A673 (cell line): ENCODE measurements around the gene ETV4. TPM values are rescaled to one million over a fixed set of nuclear protein-coding genes. Genes with fewer than 3 reads are reported as not detected.

Experiments
- BruUV-seq: library from RNA; stranded (reverse); fragments of 400-500 nt; replicated peaks from 2 replicates; lab custom pipeline; 2021; lab: Mats Ljungman, UMichigan
- CTCF ChIA-PET: fragments of 300-600 bp; sonication (Branson Sonifier 250); formaldehyde crosslinking; loops from one replicate; lab custom pipeline; 2022; ENCODE audit warnings: antibody characterized with exemption; lab: Charles Lee
- POLR2A ChIA-PET: fragments of 300-600 bp; sonication (Branson Sonifier 250); formaldehyde crosslinking; loops from one replicate; lab custom pipeline; 2022; ENCODE audit warnings: antibody characterized with exemption; ENCODE audit not compliant: low non-redundant PET; lab: Charles Lee
- DNase-seq: peaks from one replicate; pipeline ENCODE4 v3.0.0-alpha.2; 2015; ENCODE audit warnings: low spot score
- H3K27ac ChIP-seq: fragments of 200-600 bp; sonication (generic); 2 replicates; pipeline ENCODE4 v1.5.1; 2016; ENCODE audit warnings: mixed run types, low read depth, mild to moderate bottlenecking, mixed read lengths, antibody characterized with exemption, low read length; ENCODE audit not compliant: poor library complexity, severe bottlenecking
- H3K27me3 ChIP-seq: fragments of 200-600 bp; sonication (generic); replicated peaks from 2 replicates; pipeline ENCODE4 v1.6.1; 2017; ENCODE audit warnings: mixed run types, low read depth, mild to moderate bottlenecking, mixed read lengths, antibody characterized with exemption, low read length; ENCODE audit not compliant: insufficient read depth, poor library complexity
- H3K36me3 ChIP-seq: fragments of 200-600 bp; sonication (generic); 2 replicates; pipeline ENCODE4 v1.6.1; 2016; ENCODE audit warnings: mixed run types, mild to moderate bottlenecking, mixed read lengths, antibody characterized with exemption, low read length; ENCODE audit not compliant: insufficient read depth, poor library complexity, severe bottlenecking
- H3K4me1 ChIP-seq: fragments of 200-600 bp; sonication (generic); 2 replicates; pipeline ENCODE4 v1.6.1; 2017; ENCODE audit warnings: mixed run types, mild to moderate bottlenecking, mixed read lengths, antibody characterized with exemption, low read length; ENCODE audit not compliant: insufficient read depth, poor library complexity, severe bottlenecking
- H3K4me3 ChIP-seq: fragments of 200-600 bp; sonication (generic); 2 replicates; pipeline ENCODE4 v1.5.1; 2016; ENCODE audit warnings: low read depth, mixed run types, mild to moderate bottlenecking, mixed read lengths, low read length; ENCODE audit not compliant: poor library complexity, severe bottlenecking
- H3K9me3 ChIP-seq: fragments of 200-600 bp; sonication (generic); 2 replicates; pipeline ENCODE4 v1.6.1; 2016; ENCODE audit warnings: mixed run types, low read depth, mild to moderate bottlenecking, mixed read lengths, antibody characterized with exemption, low read length; ENCODE audit not compliant: poor library complexity, severe bottlenecking
- CTCF ChIP-seq: fragments of 300-800, 200-600 bp; sonication (generic); conservative IDR thresholded peaks from 2 replicates; pipeline ENCODE4 v1.5.1; 2017; ENCODE audit warnings: low read depth, mild to moderate bottlenecking, antibody characterized with exemption, low read length, moderate library complexity, mixed read lengths
- EZH2 ChIP-seq: fragments of 200-600 bp; sonication (generic); IDR thresholded peaks from 2 replicates; pipeline ENCODE4 v1.6.1; 2017; ENCODE audit warnings: borderline replicate concordance, low read depth, mild to moderate bottlenecking, mixed read lengths, antibody characterized with exemption, low read length; ENCODE audit not compliant: poor library complexity, severe bottlenecking
- intact Hi-C: fragments of 100-400 bp; cut with micrococcal nuclease; formaldehyde crosslinking; loops from one replicate; pipeline ENCODE4 v1.10.0; 2022; ENCODE audit not compliant: unreplicated experiment
- total RNA-seq: library from RNA; stranded (reverse); gene quantifications from 2 replicates; pipeline ENCODE4 v1.2.3, GENCODE V29; 2021

ETV4 gene
- total RNA-seq, 1 experiment from 2014 or later: 31.2 TPM

- ChIA-PET POLR2A (interaction anchor here (0.5 kb wide), 1 partner anchor 108 kb away, joined by 3 read pairs; no protein-coding TSS in a partner anchor), CTCF (no interaction called here)
- H3K27ac ChIP-seq: no peak overlapping the region
- H3K4me3 ChIP-seq: no peak overlapping the region
- peaks cover 16% of the 10 kb centered on the region for H3K4me1 ChIP-seq
- DNase-seq: peak; percentile 82
- H3K36me3 ChIP-seq: no peaks in the 10 kb centered on the region
- TF ChIP-seq EZH2: no peak
- TF ChIP-seq CTCF: no peak
- intact Hi-C loops: no loop called here
- H3K9me3 ChIP-seq: no peaks in the 10 kb centered on the region
- H3K27me3 ChIP-seq: no peaks in the 10 kb centered on the region
- BruUV-seq: no TSS peak
Observed at GRCh38 chr17:43562679-43563599, 16.8 kb upstream of the ETV4 start.

- no peaks in the 10 kb centered on the region for H3K9me3 ChIP-seq
- no peak for TF ChIP-seq EZH2
- TF ChIP-seq CTCF: no peak
- intact Hi-C loops: no loop called here
- H3K27me3 ChIP-seq: no peaks in the 10 kb centered on the region
- H3K4me3 ChIP-seq: no peak overlapping the region
- peaks cover 16% of the 10 kb centered on the region for H3K4me1 ChIP-seq
- CTCF ChIA-PET: no interaction called here
- no TSS peak for BruUV-seq
- H3K27ac ChIP-seq: no peak overlapping the region
- DNase-seq: no peak
- POLR2A ChIA-PET: no interaction called here
- H3K36me3 ChIP-seq: no peaks in the 10 kb centered on the region
Observed at GRCh38 chr17:43560461-43561427, 14.6 kb upstream of the ETV4 start.

GRCh38 chr17:43559161-43559816 lies 13.1 kb upstream of the ETV4 start:
- intact Hi-C loops: no loop called here
- POLR2A ChIA-PET: no interaction called here
- CTCF ChIA-PET: no interaction called here
- H3K4me3 ChIP-seq: no peak overlapping the region
- no peaks in the 10 kb centered on the region for H3K36me3 ChIP-seq
- no TSS peak for BruUV-seq
- no peak for TF ChIP-seq CTCF
- TF ChIP-seq EZH2: no peak
- no peak for DNase-seq
- no peak overlapping the region for H3K27ac ChIP-seq
- H3K9me3 ChIP-seq: no peaks in the 10 kb centered on the region
- peaks cover 23% of the 10 kb centered on the region for H3K4me1 ChIP-seq
- H3K27me3 ChIP-seq: no peaks in the 10 kb centered on the region
